Measurements from ENCODE around the gene SNX25. TPM values are rescaled to one million over a fixed set of nuclear protein-coding genes. Genes with fewer than 3 reads are reported as not detected.
"Not testable (repeated sequence)": the region's sequence is repeated elsewhere in the genome, so short reads cannot be mapped to it uniquely, and the experiment has no call there.

SNX25 gene
- total RNA-seq, 6 experiments from 2014 or later, result 8.0 to 13.0 (median 10.5) TPM

GRCh38 chr4:185322803-185323202 lies 113.4 kb downstream of the SNX25 start:
- ATAC-seq (no peak), DNase-seq (no peak)
- TF ChIP-seq CTCF (IDR thresholded peaks at IDR 0.05) (no peak), POLR2A (IDR thresholded peaks at IDR 0.05) (no peak)
- no peak overlapping the region for H3K27ac ChIP-seq
- H3K9me3 ChIP-seq, result peaks cover 0 to 5% (median 0%) of the 10 kb centered on the region in 4 donors
- H3K36me3 ChIP-seq, result no peaks in the 10 kb centered on the region
- no peak overlapping the region for H3K4me3 ChIP-seq
- no peaks in the 10 kb centered on the region for H3K27me3 ChIP-seq
- intact Hi-C loops (cut with DNase I), result no loop called here
- H3K4me1 ChIP-seq, result no peaks in the 10 kb centered on the region
- 74% methylated on average over 2 of the region's 2 CpGs for WGBS (ENCODE audit: insufficient coverage, low coverage, low lambda C conversion rate, missing lambda C conversion rate)

GRCh38 chr4:185323606-185324005 lies 114.2 kb downstream of the SNX25 start:
- peaks cover 0 to under 1% (median 0%) of the 10 kb centered on the region in 4 donors for H3K9me3 ChIP-seq
- no peak for ATAC-seq
- 100% methylated on average over 1 of the region's 1 CpG for WGBS (ENCODE audit: insufficient coverage, low coverage, low lambda C conversion rate, missing lambda C conversion rate)
- intact Hi-C loops (cut with DNase I), result no loop called here
- DNase-seq, result no peak
- TF ChIP-seq CTCF (IDR thresholded peaks at IDR 0.05) (no peak), POLR2A (IDR thresholded peaks at IDR 0.05) (no peak)
- H3K27ac ChIP-seq, result no peak overlapping the region
- H3K4me1 ChIP-seq, result no peaks in the 10 kb centered on the region
- H3K27me3 ChIP-seq, result no peaks in the 10 kb centered on the region
- H3K4me3 ChIP-seq, result no peak overlapping the region
- H3K36me3 ChIP-seq, result no peaks in the 10 kb centered on the region

GRCh38 chr4:185324361-185324760 lies 115.0 kb downstream of the SNX25 start:
- H3K4me3 ChIP-seq; H3K36me3 ChIP-seq; H3K4me1 ChIP-seq; H3K9me3 ChIP-seq; intact Hi-C loops (cut with DNase I); ATAC-seq; DNase-seq; H3K27ac ChIP-seq; H3K27me3 ChIP-seq: not testable (repeated sequence)
- 94% methylated on average over 5 of the region's 6 CpGs for WGBS (ENCODE audit: insufficient coverage, low coverage, low lambda C conversion rate, missing lambda C conversion rate)

- H3K27me3 ChIP-seq; H3K4me3 ChIP-seq; H3K36me3 ChIP-seq; intact Hi-C loops (cut with DNase I); ATAC-seq; H3K27ac ChIP-seq; H3K9me3 ChIP-seq; H3K4me1 ChIP-seq; DNase-seq: not testable (repeated sequence)
- 100% methylated on average over 1 of the region's 1 CpG for WGBS (ENCODE audit: insufficient coverage, low coverage, low lambda C conversion rate, missing lambda C conversion rate)
Measured at GRCh38 chr4:185325721-185326120, 116.3 kb downstream of the SNX25 start.

- H3K36me3 ChIP-seq, result no peaks in the 10 kb centered on the region
- no peak for ATAC-seq
- no peak for DNase-seq
- no peak overlapping the region for H3K27ac ChIP-seq
- H3K4me3 ChIP-seq, result no peak overlapping the region
- no peaks in the 10 kb centered on the region for H3K9me3 ChIP-seq
- TF ChIP-seq POLR2A (IDR thresholded peaks at IDR 0.05) (no peak), CTCF (IDR thresholded peaks at IDR 0.05) (no peak)
- H3K27me3 ChIP-seq, result no peaks in the 10 kb centered on the region
- H3K4me1 ChIP-seq, result no peaks in the 10 kb centered on the region
- WGBS (ENCODE audit: insufficient coverage, low coverage, low lambda C conversion rate, missing lambda C conversion rate), result 89% methylated on average over 7 of the region's 7 CpGs
- intact Hi-C loops (cut with DNase I), result no loop called here
Measured at GRCh38 chr4:185328586-185328985, 119.2 kb downstream of the SNX25 start.

GRCh38 chr4:185329879-185330510 lies 120.6 kb downstream of the SNX25 start:
- 100% methylated on average over 1 of the region's 2 CpGs for WGBS (ENCODE audit: insufficient coverage, low coverage, low lambda C conversion rate, missing lambda C conversion rate)
- H3K9me3 ChIP-seq; H3K27ac ChIP-seq; H3K4me1 ChIP-seq; DNase-seq; H3K27me3 ChIP-seq; ATAC-seq; H3K36me3 ChIP-seq; H3K4me3 ChIP-seq; intact Hi-C loops (cut with DNase I): not testable (repeated sequence)
